K562 (cell line): Measurements from ENCODE around the gene MIB2. TPM values are rescaled to one million over a fixed set of nuclear protein-coding genes. Genes with fewer than 3 reads are reported as not detected.
A peak's percentile ranks its signal among the peaks of the same experiment; 100 is the strongest.

Experiments
- CBFA2T2 ChIP-seq: fragments of 450-650 bp; conservative IDR thresholded peaks from 2 replicates; pipeline ENCODE4 v1.6.1; 2017; ENCODE audit warnings: mild to moderate bottlenecking
- CEBPB ChIP-seq: fragments of 450-650 bp; IDR thresholded peaks from 2 replicates; pipeline ENCODE4 v1.6.1; 2016; ENCODE audit warnings: missing genetic modification characterization, missing compliant biosample characterization
- CHD4 ChIP-seq: fragments of 200-600 bp; sonication (generic); IDR thresholded peaks from 3 replicates; pipeline ENCODE4 v1.6.1; 2012; ENCODE audit warnings: low read depth, mild to moderate bottlenecking, mixed read lengths, low read length, inconsistent platforms; ENCODE audit not compliant: insufficient read depth, insufficient replicate concordance, poor library complexity, severe bottlenecking
- ESRRA ChIP-seq: fragments of 450-650 bp; IDR thresholded peaks from 2 replicates; pipeline ENCODE4 v1.6.1; 2014; ENCODE audit warnings: low read depth, mild to moderate bottlenecking, moderate library complexity, borderline replicate concordance
- FOXK1 ChIP-seq: sonication (generic); formaldehyde crosslinking; IDR thresholded peaks from 2 replicates; pipeline ENCODE4 v1.8.0; 2022; ENCODE audit warnings: missing genetic modification reagents, mild to moderate bottlenecking, borderline replicate concordance
- IRF2 ChIP-seq: sonication (generic); formaldehyde crosslinking; IDR thresholded peaks from 2 replicates; pipeline ENCODE4 v1.8.1; 2022; ENCODE audit warnings: mild to moderate bottlenecking, missing genetic modification reagents
- KDM1A ChIP-seq, 2 experiments: fragments of 450-650 bp; IDR thresholded peaks; 2 replicates each; pipeline ENCODE4 v1.6.1; 2016; ENCODE audit warnings: mild to moderate bottlenecking in 2 of 2
- KLF13 ChIP-seq: fragments of 450-650 bp; IDR thresholded peaks from 2 replicates; pipeline ENCODE4 v1.6.1; 2016; ENCODE audit warnings: missing genetic modification characterization, low read depth, mild to moderate bottlenecking, missing compliant biosample characterization, moderate library complexity, borderline replicate concordance
- MTA2 ChIP-seq: fragments of 450-650 bp; IDR thresholded peaks from 2 replicates; pipeline ENCODE4 v1.6.1; 2016; ENCODE audit warnings: low read depth
- MYC ChIP-seq, 2 experiments: fragments of 250-450 bp in 1 of 2; sonication (Bioruptor Pico) in 1 of 2; IDR thresholded peaks; 2 replicates each; pipeline versions ENCODE4 v1.5.1 to v1.6.1; 2012 to 2021; ENCODE audit warnings: low read depth in 2 of 2, borderline replicate concordance in 1 of 2, improper control_type of control experiment in 1 of 2, low read length in 1 of 2, mild to moderate bottlenecking in 1 of 2, moderate library complexity in 1 of 2
- NCOA1 ChIP-seq: fragments of 450-650 bp; IDR thresholded peaks from 2 replicates; pipeline ENCODE4 v1.6.1; 2016; ENCODE audit warnings: low read depth
- PHF8 ChIP-seq: fragments of 200-600 bp; sonication (generic); IDR thresholded peaks from 2 replicates; pipeline ENCODE4 v1.6.1; 2012; ENCODE audit warnings: mixed run types, mild to moderate bottlenecking, inconsistent platforms, low read length, moderate library complexity, borderline replicate concordance
- RBM14 ChIP-seq: fragments of 200-400 bp; formaldehyde crosslinking; IDR thresholded peaks from 2 replicates; pipeline ENCODE4 v1.6.1; 2018; ENCODE audit warnings: low read depth, mild to moderate bottlenecking, low read length, moderate library complexity, borderline replicate concordance; ENCODE audit not compliant: insufficient read depth
- SPI1 ChIP-seq: IDR thresholded peaks from 2 replicates; pipeline ENCODE4 v1.6.1; 2011; ENCODE audit warnings: low read depth, low read length, control low read depth, borderline replicate concordance
- SREBF1 ChIP-seq: fragments of 150-350 bp; IDR thresholded peaks from 2 replicates; pipeline ENCODE4 v1.6.1; 2014; ENCODE audit warnings: antibody characterized with exemption, low read depth, low read length, borderline replicate concordance
- STAT5B ChIP-seq: fragments of 250-450 bp; sonication (Bioruptor Pico); IDR thresholded peaks from 2 replicates; pipeline ENCODE4 v1.8.0; 2021; ENCODE audit warnings: mild to moderate bottlenecking, inconsistent platforms
- TARDBP ChIP-seq: fragments of 450-650 bp; IDR thresholded peaks from 2 replicates; pipeline ENCODE4 v1.6.1; 2016
- TCF15 ChIP-seq: fragments of 250-450 bp; sonication (Bioruptor Pico); IDR thresholded peaks from 2 replicates; pipeline ENCODE4 v1.8.0; 2022; ENCODE audit warnings: moderate library complexity, mild to moderate bottlenecking, inconsistent platforms
- USF2 ChIP-seq: sonication (generic); formaldehyde crosslinking; IDR thresholded peaks from 2 replicates; pipeline ENCODE4 v1.5.0; 2020; ENCODE audit warnings: missing genetic modification reagents
- ZBTB5 ChIP-seq: fragments of 450-650 bp; IDR thresholded peaks from 2 replicates; pipeline ENCODE4 v1.6.1; 2017; ENCODE audit warnings: antibody characterized with exemption
- ZNF146 ChIP-seq: IDR thresholded peaks from one replicate; pipeline ENCODE4 v1.6.1; 2018; ENCODE audit warnings: missing compliant biosample characterization; ENCODE audit not compliant: unreplicated experiment
- ZNF263 ChIP-seq: sonication (generic); formaldehyde crosslinking; IDR thresholded peaks from 2 replicates; pipeline ENCODE4 v1.8.0; 2022; ENCODE audit warnings: mild to moderate bottlenecking, missing genetic modification reagents, borderline replicate concordance
- ZNF444 ChIP-seq: fragments of 250-450 bp; sonication (Bioruptor Pico); IDR thresholded peaks from 2 replicates; pipeline ENCODE4 v1.4.0; 2020; ENCODE audit warnings: mild to moderate bottlenecking, moderate library complexity
- ZNF507 ChIP-seq: conservative IDR thresholded peaks from 2 replicates; pipeline ENCODE4 v1.6.1; 2017; ENCODE audit warnings: missing genetic modification characterization, missing compliant biosample characterization
- ZNF655 ChIP-seq: fragments of 250-450 bp; sonication (Bioruptor Pico); IDR thresholded peaks from 2 replicates; pipeline ENCODE4 v1.5.0; 2021
- ZNF785 ChIP-seq: fragments of 250-450 bp; sonication (Bioruptor Pico); IDR thresholded peaks from 2 replicates; pipeline ENCODE4 v1.4.0; 2020; ENCODE audit warnings: mild to moderate bottlenecking
- polyA plus RNA-seq, 8 experiments: library from polyadenylated mRNA; depleted of rRNA in 4 of 8; stranded (reverse) in 5 of 8; unstranded in 3 of 8; fragments of >200 nt; fragmentation: Nextera tagmentation in 2 of 8; fragmentation: Illumina TruSeq in 1 of 8; extraction: Ambion mirVana in 2 of 8; extraction: Trizol in 1 of 8; gene quantifications; 2 replicates each; pipeline versions ENCODE4 v1.2.1 to v1.2.3, GENCODE V29; 2011 to 2014; ENCODE audit warnings: inconsistent platforms in 1 of 8, missing spikeins in 1 of 8
- total RNA-seq, 7 experiments: library from RNA; depleted of rRNA in 6 of 7; stranded (reverse); fragments of >200 nt in 6 of 7; fragmentation: Illumina TruSeq in 2 of 7; extraction: Trizol in 2 of 7; gene quantifications; 2 replicates each; pipeline versions ENCODE4 v1.2.1 to v1.2.3, GENCODE V29; 2011 to 2021; ENCODE audit warnings: low replicate concordance in 1 of 7

The MIB2 gene
- total and polyA plus RNA-seq, 9 of the 15 experiments (the other 6 are each of a cell fraction or from before 2014, with no cell fraction given), result 0.04 to 17.0 (median 4.9) TPM; not detected in 1

- no peak for TF ChIP-seq ZNF655 (CRISPR knock-in tag)
- no peak for TF ChIP-seq IRF2
- no peak for TF ChIP-seq TCF15
- TF ChIP-seq KLF13 (tag), result no peak
- TF ChIP-seq CEBPB (tag), result no peak
- TF ChIP-seq CHD4, result no peak
- TF ChIP-seq KDM1A (IDR thresholded peaks at IDR 0.05), result no peak
- TF ChIP-seq SREBF1, result no peak
- TF ChIP-seq USF2 (CRISPR knock-in tag), result no peak
- TF ChIP-seq MTA2, result no peak
- TF ChIP-seq TARDBP, result no peak
- no peak for TF ChIP-seq RBM14
- TF ChIP-seq ZNF146 (CRISPR knock-in tag), result no peak
- no peak for TF ChIP-seq ZNF444 (CRISPR knock-in tag)
- no peak for TF ChIP-seq ZNF507 (tag)
- peak; percentile 80 for TF ChIP-seq ESRRA
- TF ChIP-seq MYC (IDR thresholded peaks at IDR 0.05; ENCODE audit: low read depth, low read length), result no peak
- no peak for TF ChIP-seq MYC (CRISPR knock-in tag; IDR thresholded peaks at IDR 0.05; ENCODE audit: borderline replicate concordance, low read depth)
- no peak for TF ChIP-seq ZBTB5
- no peak for TF ChIP-seq FOXK1 (CRISPR knock-in tag)
- no peak for TF ChIP-seq CBFA2T2
- TF ChIP-seq ZNF263 (CRISPR knock-in tag), result peak; percentile 57
- no peak for TF ChIP-seq SPI1
- no peak for TF ChIP-seq NCOA1
- no peak for TF ChIP-seq ZNF785 (CRISPR knock-in tag)
- peak; percentile 22; the same call in 1 of the 2 replicates for TF ChIP-seq PHF8
- no peak for TF ChIP-seq STAT5B (CRISPR knock-in tag)
Observed at GRCh38 chr1:1597275-1597930, 17.9 kb upstream of the MIB2 start (continued).
